Adrenal gland (tissue), 12 donors: ENCODE measurements around the gene LGI2. TPM values are rescaled to one million over a fixed set of nuclear protein-coding genes. Genes with fewer than 3 reads are reported as not detected.

Source experiments
- DNase-seq, 7 donors: peaks; one replicate each; pipeline ENCODE4 v3.0.0-alpha.2; 2019 to 2020
- H3K27ac ChIP-seq, 5 donors: fragments of 200-600 bp; sonication (generic) in 4 of 5; 1 replicate in 3 of 5; 2 replicates in 2 of 5; pipeline versions ENCODE4 v1.5.1 to v1.8.0; 2016 to 2020; ENCODE audit warnings: mild to moderate bottlenecking in 1 of 5
- H3K27me3 ChIP-seq: fragments of 200-600 bp; 2 replicates; pipeline ENCODE4 v1.8.0; 2021
- H3K36me3 ChIP-seq, 2 donors: fragments of 200-600 bp; replicated peaks in 1 of 2; 1 replicate in 1 of 2; 2 replicates in 1 of 2; pipeline versions ENCODE4 v1.5.1 to v1.8.0; 2018 to 2022
- H3K4me1 ChIP-seq, 2 donors: fragments of 200-600 bp; replicated peaks in 1 of 2; 1 replicate in 1 of 2; 2 replicates in 1 of 2; pipeline versions ENCODE4 v1.5.1 to v1.8.0; 2018 to 2021
- H3K4me3 ChIP-seq, 4 donors: fragments of 200-600 bp; sonication (generic) in 3 of 4; one replicate each; pipeline ENCODE4 v1.5.1; 2016 to 2018
- H3K9me3 ChIP-seq, 3 donors: fragments of 200-600 bp; sonication (generic) in 1 of 3; replicated peaks in 1 of 3; 1 replicate in 2 of 3; 2 replicates in 1 of 3; pipeline versions ENCODE4 v1.5.1 to v1.8.0; 2016 to 2021
- CTCF ChIP-seq, 6 experiments: fragments of 450-650 bp in 4 of 6; fragments of 200-600 bp in 2 of 6; sonication (generic) in 1 of 6; IDR thresholded peaks; 1 replicate in 5 of 6; 2 replicates in 1 of 6; pipeline versions ENCODE4 v1.5.1 to v1.8.0; 2016 to 2021; ENCODE audit warnings: antibody characterized with exemption in 6 of 6, mild to moderate bottlenecking in 2 of 6, moderate library complexity in 1 of 6
- POLR2A ChIP-seq, 2 donors: fragments of 450-650 bp; IDR thresholded peaks; one replicate each; pipeline ENCODE4 v1.6.1; 2017; ENCODE audit warnings: antibody characterized with exemption in 2 of 2, mild to moderate bottlenecking in 2 of 2, moderate library complexity in 1 of 2
- WGBS, 4 donors: extraction: QIAGEN DNeasy Blood & Tissue Kit in 2 of 4; methylation state at CpG; one replicate each; pipeline versions ENCODE4 v1.1.5 to v1.1.7; 2013 to 2017; 5-methylcytosine and 5-hydroxymethylcytosine counted together
- intact Hi-C, 2 donors: fragments of 100-400 bp; cut with DNase I; formaldehyde crosslinking; loops; one replicate each; pipeline versions ENCODE4 v1.14.1 to v1.15.0; 2022 to 2023
- polyA plus RNA-seq, 3 donors: library from polyadenylated mRNA; stranded (reverse); fragments of 200-250 nt in 2 of 3; fragments of 350-450 nt in 1 of 3; fragmentation: Illumina TruSeq in 1 of 3; extraction: RNeasy Lipid Tissue Mini Kit (QIAGEN cat#74804) in 1 of 3; gene quantifications; one replicate each; pipeline ENCODE4 v1.2.3, GENCODE V29; 2013 to 2014
- total RNA-seq, 9 donors: library from RNA; depleted of rRNA in 4 of 9; stranded (reverse); fragments of >200 nt in 4 of 9; fragments of 120-200 nt in 1 of 9; fragmentation: NEBNext Ultra II Directional in 1 of 9; extraction: Animal tissue kit (Norgen Biotek cat#: 25700) in 1 of 9; gene quantifications; one replicate each; pipeline versions ENCODE4 v1.1.0 to v1.2.4, GENCODE V29; 2013 to 2023
- donor health status: healthy with polysubstance abuse.
- donor health status: Bipolar disorder and iron deficiency.
- donor health status: DM: yes; HTN: yes; CAD: no.
- donor health status: DM: no; HTN: no; CAD: no.
- donor health status: DM: no; HTN: no; CAD: no.
- donor health status: DM: yes; HTN: yes; CAD: no.

LGI2 gene
- total and polyA plus RNA-seq, 12 donors: 0.06 to 4.9 (median 2.1) TPM

- H3K27me3 ChIP-seq: no peaks in the 10 kb centered on the region
- H3K27ac ChIP-seq: peak overlapping the region in 2 of 5 donors; percentile 67 to 74
- no peaks in the 10 kb centered on the region for H3K4me1 ChIP-seq
- H3K9me3 ChIP-seq: no peaks in the 10 kb centered on the region
- 42 to 52% (median 44%) methylated on average over 3 of the region's 3 CpGs for WGBS, 4 donors
- TF ChIP-seq POLR2A (IDR thresholded peaks at IDR 0.05): no peak
- no peak for TF ChIP-seq CTCF (IDR thresholded peaks at IDR 0.05)
- H3K36me3 ChIP-seq: no peaks in the 10 kb centered on the region
- intact Hi-C loops: loop anchor here in 1 of 2 donors (10.0 kb wide), 1 partner anchor 489 kb away; no protein-coding TSS in a partner anchor
- DNase-seq: no peak
- no peak overlapping the region for H3K4me3 ChIP-seq
These were observed 57.4 kb downstream of the LGI2 start for GRCh38 chr4:24973404-24973746.

DNA sequence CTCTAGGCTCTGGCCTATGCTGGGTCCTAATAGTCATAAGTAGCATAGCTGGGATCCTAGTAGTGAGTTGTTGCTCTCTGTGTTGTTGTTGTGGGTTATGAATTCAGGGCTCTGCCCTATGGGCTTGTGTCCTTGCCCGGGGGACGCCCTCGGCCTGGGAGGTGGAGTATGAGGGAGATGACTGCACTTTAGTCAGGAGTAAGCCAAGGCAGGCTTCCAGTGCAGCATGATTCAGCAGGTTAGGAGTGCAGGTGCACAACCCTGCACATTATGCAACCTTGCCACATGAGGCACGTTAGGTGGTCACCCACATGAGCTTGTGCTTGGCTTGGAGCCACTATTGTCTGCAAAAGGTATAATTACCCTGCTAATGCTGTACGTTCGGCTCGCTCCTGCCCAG, 59.6 kb downstream of the LGI2 start:
- Histone ChIP-seq H3K36me3 (no peaks in the 10 kb centered on the region), H3K4me1 (no peaks in the 10 kb centered on the region), H3K27me3 (no peaks in the 10 kb centered on the region), H3K4me3 (no peak overlapping the region), H3K27ac (no peak overlapping the region), H3K9me3 (no peaks in the 10 kb centered on the region)
- TF ChIP-seq POLR2A (IDR thresholded peaks at IDR 0.05): no peak
- DNase-seq: no peak
- intact Hi-C loops: loop anchor here in 1 of 2 donors (10.0 kb wide), 1 partner anchor 486 kb away; no protein-coding TSS in a partner anchor
- 55 to 78% (median 73%) methylated on average over 6 to 7 of the region's 7 CpGs for WGBS, 4 donors

- Histone ChIP-seq H3K36me3 (no peaks in the 10 kb centered on the region), H3K27me3 (no peaks in the 10 kb centered on the region), H3K4me1 (no peaks in the 10 kb centered on the region), H3K9me3 (no peaks in the 10 kb centered on the region), H3K27ac (no peak overlapping the region), H3K4me3 (no peak overlapping the region)
- intact Hi-C loops: loop anchor here in 1 of 2 donors (10.0 kb wide), 1 partner anchor 486 kb away; no protein-coding TSS in a partner anchor
- TF ChIP-seq CTCF (IDR thresholded peaks at IDR 0.05) (no peak), POLR2A (IDR thresholded peaks at IDR 0.05) (no peak)
- 43 to 76% (median 62%) methylated on average over 1 to 2 of the region's 2 CpGs for WGBS, 4 donors
- no peak for DNase-seq
These were observed 60.1 kb downstream of the LGI2 start for GRCh38 chr4:24970635-24971034.

DNA sequence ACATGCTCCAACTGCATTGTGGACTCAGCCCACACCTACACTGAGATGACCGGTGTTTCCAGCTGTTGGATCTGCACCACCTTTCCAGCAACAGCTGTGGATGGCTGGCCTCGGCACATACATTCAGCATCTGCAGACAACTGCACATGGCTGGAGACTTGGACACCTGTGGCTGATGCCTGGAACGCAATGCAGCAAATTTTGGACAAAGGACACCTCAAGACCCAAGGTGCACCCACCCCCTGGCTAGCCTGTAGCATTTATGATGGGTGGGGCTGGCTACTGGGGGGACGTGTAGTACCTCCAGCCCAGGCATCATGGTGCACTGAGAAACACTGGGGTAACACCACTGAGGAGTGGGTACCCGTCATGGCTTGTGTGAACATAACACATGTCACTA, 60.6 kb downstream of the LGI2 start:
- Histone ChIP-seq H3K27me3 (no peaks in the 10 kb centered on the region), H3K36me3 (no peaks in the 10 kb centered on the region), H3K4me3 (no peak overlapping the region), H3K27ac (no peak overlapping the region), H3K9me3 (no peaks in the 10 kb centered on the region), H3K4me1 (no peaks in the 10 kb centered on the region)
- TF ChIP-seq CTCF (IDR thresholded peaks at IDR 0.05): no peak
- TF ChIP-seq POLR2A (IDR thresholded peaks at IDR 0.05): no peak
- no peak for DNase-seq
- 82 to 95% (median 89%) methylated on average over 4 to 5 of the region's 5 CpGs for WGBS, 4 donors
- intact Hi-C loops: loop anchor here in 1 of 2 donors (10.0 kb wide), 1 partner anchor 485 kb away; no protein-coding TSS in a partner anchor

DNA sequence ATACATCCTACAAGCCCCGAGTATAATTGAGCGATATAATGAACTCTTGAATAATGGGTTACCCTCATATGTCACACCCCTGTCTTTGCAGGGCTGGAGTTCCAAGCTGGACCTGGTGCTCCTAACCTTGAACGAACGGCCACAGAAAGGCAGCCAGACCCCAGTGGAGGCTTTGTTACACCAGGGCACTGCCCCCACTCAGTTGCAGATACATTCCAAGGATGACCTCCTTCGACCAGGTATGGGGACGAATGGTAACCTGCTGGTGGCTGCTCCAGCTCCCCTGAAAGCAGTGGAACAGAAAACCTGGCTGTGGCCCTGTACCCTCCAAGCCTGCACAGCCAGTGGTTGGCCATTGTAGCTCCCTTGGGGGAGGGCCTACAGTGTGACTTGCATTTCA, 61.3 kb downstream of the LGI2 start:
- WGBS, 4 donors: 84 to 92% (median 90%) methylated on average over 6 of the region's 6 CpGs
- Histone ChIP-seq H3K4me3 (no peak overlapping the region), H3K36me3 (no peaks in the 10 kb centered on the region), H3K27me3 (no peaks in the 10 kb centered on the region), H3K9me3 (no peaks in the 10 kb centered on the region), H3K4me1 (no peaks in the 10 kb centered on the region), H3K27ac (no peak overlapping the region)
- TF ChIP-seq CTCF (IDR thresholded peaks at IDR 0.05): no peak
- no peak for TF ChIP-seq POLR2A (IDR thresholded peaks at IDR 0.05)
- no peak for DNase-seq
- intact Hi-C loops: no loop called here
